Upper lobe of left lung (tissue), 4 donors: ENCODE measurements around the gene POLN.

Experiments
- EP300 ChIP-seq, 4 donors: sonication (generic); formaldehyde crosslinking; IDR thresholded peaks; one replicate each; pipeline ENCODE4 v1.5.1; 2017; ENCODE audit warnings: antibody characterized with exemption in 4 of 4, control low read depth in 2 of 4
- POLR2A ChIP-seq, 4 donors: fragments of 450-650 bp; IDR thresholded peaks; one replicate each; pipeline ENCODE4 v1.5.1; 2016 to 2017; ENCODE audit warnings: antibody characterized with exemption in 4 of 4, mild to moderate bottlenecking in 2 of 4
- TF ChIP-seq, protein P1 (sequence below), 6 experiments: fragments of 450-650 bp in 4 of 6; fragments of 200-600 bp in 2 of 6; sonication (generic) in 2 of 6; IDR thresholded peaks; one replicate each; pipeline ENCODE4 v1.5.1; 2016 to 2019; ENCODE audit warnings: antibody characterized with exemption in 6 of 6

DNA sequence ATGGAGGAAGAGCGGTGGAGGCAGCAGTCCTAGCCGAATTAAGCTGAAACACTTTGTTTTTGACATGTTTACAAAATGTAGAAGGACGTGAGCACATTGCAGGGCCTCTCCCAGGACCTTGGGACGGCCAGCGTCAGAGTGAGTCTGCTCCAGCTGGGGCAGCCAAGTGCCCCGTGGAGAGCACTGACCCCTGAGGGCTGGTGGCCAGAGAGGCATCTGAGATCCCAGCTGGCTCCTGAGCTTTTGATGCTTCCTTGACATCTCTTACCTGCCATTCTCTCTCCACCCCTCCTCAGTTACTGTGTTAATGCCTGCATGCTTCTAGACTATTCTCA lies 158.1 kb downstream of the POLN start:
- no peak for TF ChIP-seq POLR2A (IDR thresholded peaks at IDR 0.05)
- TF ChIP-seq, protein P1, sequence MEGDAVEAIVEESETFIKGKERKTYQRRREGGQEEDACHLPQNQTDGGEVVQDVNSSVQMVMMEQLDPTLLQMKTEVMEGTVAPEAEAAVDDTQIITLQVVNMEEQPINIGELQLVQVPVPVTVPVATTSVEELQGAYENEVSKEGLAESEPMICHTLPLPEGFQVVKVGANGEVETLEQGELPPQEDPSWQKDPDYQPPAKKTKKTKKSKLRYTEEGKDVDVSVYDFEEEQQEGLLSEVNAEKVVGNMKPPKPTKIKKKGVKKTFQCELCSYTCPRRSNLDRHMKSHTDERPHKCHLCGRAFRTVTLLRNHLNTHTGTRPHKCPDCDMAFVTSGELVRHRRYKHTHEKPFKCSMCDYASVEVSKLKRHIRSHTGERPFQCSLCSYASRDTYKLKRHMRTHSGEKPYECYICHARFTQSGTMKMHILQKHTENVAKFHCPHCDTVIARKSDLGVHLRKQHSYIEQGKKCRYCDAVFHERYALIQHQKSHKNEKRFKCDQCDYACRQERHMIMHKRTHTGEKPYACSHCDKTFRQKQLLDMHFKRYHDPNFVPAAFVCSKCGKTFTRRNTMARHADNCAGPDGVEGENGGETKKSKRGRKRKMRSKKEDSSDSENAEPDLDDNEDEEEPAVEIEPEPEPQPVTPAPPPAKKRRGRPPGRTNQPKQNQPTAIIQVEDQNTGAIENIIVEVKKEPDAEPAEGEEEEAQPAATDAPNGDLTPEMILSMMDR (IDR thresholded peaks at IDR 0.05), result no peak
- TF ChIP-seq EP300 (IDR thresholded peaks at IDR 0.05), result no peak
